ENCODE measurements around the gene DLL1.

Gene DLL1

DNA sequence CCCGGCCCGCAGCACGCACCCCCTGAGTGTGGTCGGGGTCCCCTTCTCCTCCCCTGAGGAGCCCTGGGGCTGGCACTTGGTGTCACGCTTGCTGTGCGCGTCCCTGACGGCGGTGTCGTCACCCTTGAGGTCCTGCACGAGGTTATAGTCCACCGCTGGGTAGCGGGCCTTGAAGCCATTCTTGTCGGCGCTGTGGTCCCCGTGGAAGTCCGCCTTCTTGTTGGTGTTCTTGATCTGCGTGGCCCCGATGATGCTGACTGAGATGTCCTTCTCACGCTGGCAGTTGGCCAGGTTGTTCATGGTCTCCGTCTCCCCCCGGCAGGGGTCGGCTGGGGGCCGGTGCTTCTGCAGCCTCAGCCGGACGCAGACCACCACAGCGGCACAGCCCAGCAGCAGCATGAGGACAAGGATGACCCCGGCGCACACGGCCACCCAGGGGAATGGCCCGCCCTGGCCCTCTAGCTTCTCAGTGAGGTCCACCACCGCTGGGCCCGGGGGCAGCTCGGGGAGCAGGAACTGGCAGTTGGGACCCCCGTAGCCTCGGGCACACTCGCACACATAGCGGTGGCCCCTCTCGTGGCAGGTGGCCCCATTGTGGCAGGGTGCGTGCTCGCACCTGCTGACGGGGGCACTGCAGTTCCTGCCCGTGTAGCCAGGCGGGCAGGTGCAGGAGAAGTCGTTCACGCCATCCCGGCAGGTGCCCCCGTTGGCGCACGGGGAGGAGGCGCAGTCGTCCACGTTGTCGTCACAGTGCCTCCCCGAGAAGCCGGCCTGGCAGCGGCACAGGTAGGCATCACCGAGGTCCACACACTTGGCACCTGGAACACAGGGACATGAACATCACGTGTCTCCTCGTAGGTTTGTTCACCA, 7.4 kb downstream of the DLL1 start:
- in situ Hi-C loops (cut with HindIII; ENCODE audit: low sequenced_read_pairs): no loop called here

DNA sequence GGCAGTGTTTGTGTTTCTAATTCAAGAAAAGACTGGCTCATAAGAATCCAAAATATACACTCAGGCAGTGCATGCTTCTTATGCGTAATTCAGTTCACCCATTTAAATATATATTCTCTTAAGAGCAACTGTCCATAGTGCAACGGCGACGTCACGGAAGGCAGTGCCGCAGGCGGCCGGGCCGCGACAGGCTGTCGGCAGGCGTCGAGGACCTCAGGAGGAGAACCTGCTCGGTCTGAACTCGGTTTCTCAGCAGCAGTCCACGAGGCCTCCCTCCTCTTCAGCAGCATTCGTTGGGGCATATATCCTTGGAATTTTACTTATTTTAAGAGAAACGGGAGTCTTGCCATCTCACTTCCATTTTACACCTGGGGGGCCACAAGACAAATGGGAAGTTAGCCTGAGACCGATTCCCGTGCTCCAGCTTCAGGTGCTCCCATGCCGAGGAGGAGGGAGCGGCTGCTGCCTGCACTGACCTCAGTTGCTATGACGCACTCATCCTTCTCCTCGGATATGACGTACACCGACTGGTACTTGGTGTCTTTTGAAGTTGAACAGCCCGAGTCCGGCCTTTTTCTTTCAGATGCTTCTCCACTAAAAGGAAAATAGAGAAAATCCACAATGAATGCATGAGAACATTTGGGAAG, 8.2 kb downstream of the DLL1 start:
- in situ Hi-C loops (cut with HindIII; ENCODE audit: low sequenced_read_pairs): no loop called here

DNA sequence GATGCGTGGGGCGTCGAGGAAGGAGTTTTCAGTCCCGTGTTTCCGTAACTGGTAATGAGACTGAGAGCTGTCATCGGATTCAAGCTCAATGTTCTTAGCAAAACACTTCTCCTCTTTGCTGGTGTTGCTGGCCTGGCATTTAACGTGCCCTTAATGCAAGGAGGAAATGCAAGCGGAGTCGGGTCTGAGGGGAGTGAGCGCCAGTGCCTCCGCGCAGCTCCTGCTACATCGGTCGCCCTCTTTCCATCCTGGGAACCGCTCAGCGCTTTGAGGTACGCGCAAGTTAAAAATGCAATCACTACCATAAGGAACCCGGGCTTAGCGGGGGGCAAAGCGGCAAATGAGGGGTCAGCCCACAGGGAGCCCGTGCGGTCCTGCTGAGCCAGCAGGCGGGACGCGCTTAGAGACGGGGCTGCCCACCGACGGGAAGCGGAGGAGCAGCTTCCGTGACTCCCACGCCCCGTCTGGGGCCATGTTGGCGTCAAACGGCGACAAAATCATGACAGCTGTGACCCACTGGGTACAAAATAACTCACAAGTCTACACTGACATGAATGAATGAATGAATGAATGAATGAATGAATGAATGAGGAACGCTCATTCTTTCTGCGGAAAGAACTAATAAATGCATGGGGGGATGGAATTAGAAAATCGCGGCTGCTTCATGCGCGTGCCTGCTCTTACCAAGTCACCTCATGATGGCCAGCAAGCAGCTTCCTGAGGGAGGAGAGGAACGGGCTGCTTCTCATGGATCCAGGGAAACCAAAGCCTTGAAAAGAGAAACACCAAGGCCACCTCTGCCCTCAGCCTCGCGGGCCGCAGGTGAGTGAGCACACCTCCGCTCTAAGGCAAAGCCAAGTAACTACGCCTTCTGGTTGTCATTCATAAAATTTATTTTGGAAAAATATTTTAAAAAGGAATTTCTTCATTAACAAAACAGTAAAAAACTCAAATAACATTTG, 9.3 kb downstream of the DLL1 start:
- in situ Hi-C loops (cut with HindIII; ENCODE audit: low sequenced_read_pairs): no loop called here

DNA sequence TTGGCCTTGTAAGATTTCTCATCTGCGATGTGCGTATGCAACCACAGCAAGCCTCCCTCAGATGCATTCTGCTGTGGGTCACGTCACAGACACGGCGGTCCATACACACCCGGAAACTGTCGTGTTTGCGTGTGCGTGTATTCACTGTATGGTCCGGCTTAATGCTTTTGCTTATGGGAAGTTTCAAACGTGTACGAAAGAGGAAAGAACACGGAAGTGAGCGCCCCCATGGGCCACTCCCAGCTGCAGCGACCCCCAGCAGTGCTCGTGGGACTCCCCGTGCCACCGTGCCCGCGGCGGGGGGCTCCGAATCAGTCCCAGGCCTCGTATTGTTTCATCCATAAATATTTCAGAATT, 10.2 kb downstream of the DLL1 start:
- in situ Hi-C loops (cut with HindIII; ENCODE audit: low sequenced_read_pairs): no loop called here

DNA sequence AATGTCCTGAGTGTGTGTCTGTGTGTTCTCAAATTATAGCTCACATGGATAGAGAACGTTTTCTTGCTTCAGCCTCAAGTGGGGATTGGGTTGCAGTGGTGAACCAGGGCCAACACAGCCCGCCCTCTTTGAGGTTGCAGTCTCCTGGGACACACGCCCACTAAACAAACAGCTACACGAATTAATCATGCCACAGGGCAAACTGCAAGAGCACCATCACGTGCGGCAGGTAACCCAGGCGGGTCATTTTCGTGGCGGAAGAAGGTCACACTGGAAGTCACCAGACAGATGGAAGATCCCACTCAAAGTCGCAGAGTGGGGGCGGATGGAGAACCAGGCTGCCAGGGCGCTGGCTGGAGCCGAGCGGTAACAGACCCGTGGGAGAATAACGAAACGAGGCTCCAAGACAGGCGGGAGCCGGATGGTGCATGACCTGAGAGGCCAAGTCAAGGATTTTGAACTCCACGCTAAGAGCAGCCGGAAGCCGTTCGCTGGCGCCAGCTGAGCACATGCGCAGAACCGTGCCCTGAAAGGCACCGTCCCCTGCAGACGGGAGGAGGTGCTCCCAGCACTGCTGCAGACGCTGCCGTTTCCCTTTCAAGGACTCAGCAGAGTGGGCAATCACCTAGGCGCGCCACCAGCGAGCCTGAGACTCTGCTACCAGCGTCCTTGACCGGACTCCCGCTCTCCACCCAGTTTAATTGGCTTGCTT, 10.7 kb downstream of the DLL1 start:
- in situ Hi-C loops (cut with HindIII; ENCODE audit: low sequenced_read_pairs): no loop called here

DNA sequence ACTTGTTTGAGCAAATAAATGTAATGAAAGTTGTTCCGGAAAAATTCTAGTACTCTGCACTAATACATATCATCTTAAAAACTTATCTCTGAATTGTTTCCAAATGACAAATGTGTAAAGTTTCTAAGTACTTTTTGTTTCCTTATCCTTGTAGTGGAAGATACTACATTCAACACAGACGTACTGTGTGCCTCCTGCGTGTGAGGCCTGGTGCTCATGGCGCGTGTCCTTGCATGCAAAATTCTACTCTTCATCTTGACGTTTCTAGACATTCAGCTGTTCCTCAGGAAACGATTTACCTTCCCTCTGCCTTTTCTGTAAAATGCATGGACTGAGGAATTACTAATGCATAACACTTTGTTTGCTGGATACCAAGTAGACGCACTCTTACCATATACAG, 11.5 kb downstream of the DLL1 start:
- in situ Hi-C loops (cut with HindIII; ENCODE audit: low sequenced_read_pairs): no loop called here

DNA sequence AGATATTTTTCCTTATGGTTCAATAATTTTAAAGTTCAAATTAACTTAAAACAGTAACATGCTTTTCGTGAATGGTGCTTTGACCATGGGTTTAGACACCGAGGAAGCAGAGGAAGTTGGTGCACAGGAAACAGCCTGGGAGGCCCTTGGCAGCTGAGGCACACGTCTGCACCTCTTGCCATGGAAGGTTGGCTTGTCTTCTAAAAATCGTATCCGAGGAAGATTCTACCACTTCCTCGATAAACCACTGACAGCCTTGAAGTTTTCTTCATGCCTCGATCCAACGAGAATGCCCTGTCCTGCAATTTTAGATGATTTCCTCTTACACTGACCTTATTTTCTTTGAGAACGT, 12.2 kb downstream of the DLL1 start:
- in situ Hi-C loops (cut with HindIII; ENCODE audit: low sequenced_read_pairs): no loop called here

DNA sequence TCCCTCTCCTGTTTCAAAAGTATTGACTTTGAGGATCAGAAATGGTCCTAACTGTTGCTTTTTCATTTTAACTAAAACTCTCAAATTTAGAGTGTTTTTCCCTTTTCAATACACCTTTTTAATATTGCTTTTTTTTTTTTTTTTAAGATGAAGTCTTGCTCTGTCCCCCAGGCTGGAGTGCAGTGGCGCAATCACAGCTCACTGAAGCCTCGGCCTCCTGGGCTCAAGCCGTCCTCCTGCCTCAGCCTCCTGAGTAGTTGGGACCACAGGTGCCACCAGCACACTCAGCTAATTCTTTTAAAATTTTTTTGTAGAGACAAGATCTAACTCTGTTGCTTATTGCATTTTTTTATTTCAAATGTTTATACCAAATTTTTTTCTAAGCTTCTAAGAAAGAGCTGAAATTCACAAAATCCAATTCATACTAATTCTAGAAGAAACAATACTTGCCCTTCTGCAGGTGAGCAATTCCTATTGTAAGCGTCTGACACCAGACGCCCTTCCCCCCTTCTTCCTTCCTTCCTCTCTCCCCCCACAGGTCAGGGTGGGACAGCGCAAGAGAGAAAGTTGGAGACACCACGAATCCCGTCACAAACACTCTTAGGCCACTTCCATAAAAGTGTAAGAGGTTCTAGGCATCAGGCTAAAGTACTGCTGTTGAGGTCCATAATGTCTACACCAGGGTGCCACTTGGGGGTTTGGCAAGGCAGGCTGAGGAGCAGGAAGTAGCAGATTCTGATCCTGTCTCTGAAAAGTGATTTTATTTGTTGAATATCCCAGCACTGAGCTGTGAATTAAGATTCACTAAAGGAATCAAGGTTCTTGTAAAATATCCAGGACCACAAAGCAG, 12.8 kb downstream of the DLL1 start:
- in situ Hi-C loops (cut with HindIII; ENCODE audit: low sequenced_read_pairs): no loop called here

DNA sequence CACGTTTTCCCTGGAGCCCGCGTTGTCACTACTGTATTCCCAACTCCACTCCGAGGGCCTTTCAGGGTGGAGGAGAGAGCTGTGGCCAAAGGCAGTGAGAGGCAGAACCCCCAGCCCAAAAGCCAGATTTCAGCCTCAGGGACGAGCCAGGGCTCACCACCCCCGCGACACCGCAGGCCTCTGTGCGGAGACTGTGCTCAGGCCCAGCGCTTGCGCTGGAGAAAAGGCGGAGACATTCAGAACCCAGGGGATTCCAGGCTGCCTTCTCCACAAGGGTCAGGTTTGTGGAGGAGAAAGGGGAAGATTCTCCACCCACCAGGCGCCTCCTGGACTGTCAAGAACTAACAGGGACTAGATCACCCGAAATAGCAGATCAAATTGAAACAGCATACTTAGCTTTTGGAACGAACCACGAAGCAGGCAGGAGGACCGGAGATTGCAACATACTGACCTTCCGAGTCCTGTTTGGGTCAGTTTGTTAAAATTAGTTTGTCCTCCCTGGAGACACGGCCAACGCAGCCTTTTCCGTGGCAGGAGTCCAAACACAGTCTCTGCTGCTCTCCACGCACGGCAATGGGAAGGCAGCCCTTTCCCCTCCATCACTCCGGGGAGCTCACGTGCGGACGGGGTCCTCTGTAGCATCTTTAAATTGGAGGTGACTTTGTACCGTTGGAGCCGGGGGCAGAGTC, 14.4 kb downstream of the DLL1 start:
- in situ Hi-C loops (cut with HindIII; ENCODE audit: low sequenced_read_pairs): no loop called here

DNA sequence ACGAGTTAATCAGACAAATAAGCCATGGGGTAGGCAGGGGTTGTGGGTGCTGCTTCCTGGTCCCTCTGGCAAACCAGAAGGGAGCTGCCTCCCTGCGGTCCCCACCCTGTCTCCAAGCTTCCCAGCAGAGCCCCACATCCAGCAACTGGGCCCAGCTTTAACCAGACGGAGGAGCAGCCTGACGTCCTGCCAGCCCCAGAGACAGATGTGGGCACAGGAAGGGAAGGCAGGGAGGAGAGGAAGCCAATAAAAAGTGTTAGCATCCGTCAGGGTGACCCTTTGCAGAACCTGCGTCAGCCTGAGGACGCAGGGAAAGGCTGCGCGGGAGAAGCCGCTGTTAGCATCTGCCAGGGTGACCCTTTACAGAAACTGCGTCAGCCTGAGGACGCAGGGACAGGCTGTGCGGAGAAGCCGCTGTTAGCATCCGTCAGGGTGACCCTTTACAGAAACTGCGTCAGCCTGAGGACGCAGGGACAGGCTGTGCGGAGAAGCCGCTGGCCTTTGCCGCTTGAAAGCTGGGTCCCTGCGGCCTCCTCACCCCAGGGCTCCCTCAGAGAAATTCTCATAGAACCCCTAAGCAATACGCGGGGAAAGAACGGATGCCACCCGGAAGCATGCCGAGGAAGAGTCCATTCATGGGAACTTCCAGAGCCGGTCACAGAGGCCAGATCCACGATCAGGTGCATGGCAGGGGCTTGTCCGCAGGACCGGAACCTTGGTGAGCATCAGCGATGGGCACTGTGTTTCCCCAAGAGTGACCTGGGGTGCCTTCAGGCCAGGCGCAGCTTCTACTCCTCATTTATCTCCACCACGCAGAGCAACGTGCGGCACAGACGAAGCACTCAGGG, 15.9 kb downstream of the DLL1 start:
- in situ Hi-C loops (cut with HindIII; ENCODE audit: low sequenced_read_pairs): loop anchor here (25.0 kb wide), 2 partner anchors 163 to 463 kb away; no protein-coding TSS in a partner anchor

DNA sequence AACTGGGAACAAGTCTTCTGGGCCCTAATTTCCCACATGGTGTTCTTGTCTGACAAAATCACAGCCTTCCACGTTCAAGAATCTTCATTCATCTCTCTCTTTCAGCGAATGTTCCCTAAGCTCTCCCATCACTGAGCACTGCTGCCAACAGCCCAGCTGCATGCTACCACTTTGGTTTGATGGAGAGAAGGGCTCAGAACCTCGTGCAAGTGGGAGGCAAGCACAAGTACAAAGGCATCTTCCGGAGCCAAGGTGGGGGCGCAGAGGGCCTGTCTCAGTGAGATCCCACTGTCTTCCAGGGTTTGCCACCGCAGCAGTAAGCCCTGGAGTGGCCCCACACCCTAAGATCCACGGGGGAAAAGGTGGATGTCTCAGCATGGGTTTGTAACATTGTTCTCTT, 17.2 kb downstream of the DLL1 start:
- in situ Hi-C loops (cut with HindIII; ENCODE audit: low sequenced_read_pairs): loop anchor here (25.0 kb wide), 2 partner anchors 161 to 461 kb away; no protein-coding TSS in a partner anchor

DNA sequence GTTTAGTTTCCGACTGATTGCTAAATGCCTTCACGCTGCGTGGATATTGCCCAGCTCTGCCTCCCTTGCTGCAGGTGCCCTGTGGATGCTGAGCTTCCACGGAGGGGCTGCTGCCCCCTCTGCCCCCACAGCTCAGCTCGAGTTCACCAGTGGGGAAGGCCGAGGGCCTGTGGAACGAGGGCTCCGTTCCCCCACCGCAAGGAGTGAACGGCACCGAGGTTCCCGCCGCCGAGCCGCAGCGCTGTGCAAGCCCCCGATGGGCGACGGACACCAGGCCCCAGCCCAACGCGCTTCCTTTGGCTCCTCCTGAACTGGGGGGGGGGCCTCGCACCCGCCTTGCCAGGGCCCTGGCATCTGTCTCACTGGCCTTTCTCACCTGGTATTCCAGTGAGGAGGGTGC, 17.7 kb downstream of the DLL1 start:
- in situ Hi-C loops (cut with HindIII; ENCODE audit: low sequenced_read_pairs): loop anchor here (25.0 kb wide), 2 partner anchors 161 to 461 kb away; no protein-coding TSS in a partner anchor

DNA sequence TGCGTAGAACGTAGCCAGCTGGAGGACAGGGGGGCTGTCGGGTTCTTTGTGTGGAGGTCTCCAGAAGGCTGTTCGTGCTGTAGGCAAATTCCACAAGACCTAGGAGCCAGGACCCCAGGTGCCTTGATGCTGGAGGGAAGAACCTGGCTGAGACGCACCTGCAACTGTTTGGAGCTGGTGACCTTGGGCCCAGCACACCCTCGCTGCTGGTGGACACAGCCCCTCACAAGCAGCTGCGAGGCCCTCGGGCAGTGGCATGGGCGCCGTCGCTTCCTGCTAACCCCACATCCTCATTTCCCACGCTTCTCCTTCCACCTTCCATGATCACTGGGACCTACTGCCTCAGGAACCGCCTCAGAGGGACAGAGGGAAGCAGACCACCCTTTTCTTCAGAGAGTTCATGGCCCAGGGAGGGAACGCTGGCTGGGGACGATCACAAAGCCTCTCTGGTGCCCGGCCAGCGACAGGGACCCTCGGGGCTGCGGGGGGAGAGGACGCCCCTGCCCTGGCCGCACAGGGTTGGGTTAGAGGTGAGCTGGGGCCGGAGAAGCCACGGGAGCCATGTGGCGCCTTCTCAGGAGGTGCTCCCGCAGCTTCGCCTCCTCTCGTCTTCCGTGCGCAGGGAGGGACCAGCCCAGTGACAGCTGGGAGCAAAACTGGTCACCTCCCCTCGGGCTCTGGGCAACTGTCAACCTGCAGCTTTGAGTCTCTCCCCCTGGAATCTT, 18.4 kb downstream of the DLL1 start:
- in situ Hi-C loops (cut with HindIII; ENCODE audit: low sequenced_read_pairs): loop anchor here (25.0 kb wide), 2 partner anchors 160 to 460 kb away; no protein-coding TSS in a partner anchor

DNA sequence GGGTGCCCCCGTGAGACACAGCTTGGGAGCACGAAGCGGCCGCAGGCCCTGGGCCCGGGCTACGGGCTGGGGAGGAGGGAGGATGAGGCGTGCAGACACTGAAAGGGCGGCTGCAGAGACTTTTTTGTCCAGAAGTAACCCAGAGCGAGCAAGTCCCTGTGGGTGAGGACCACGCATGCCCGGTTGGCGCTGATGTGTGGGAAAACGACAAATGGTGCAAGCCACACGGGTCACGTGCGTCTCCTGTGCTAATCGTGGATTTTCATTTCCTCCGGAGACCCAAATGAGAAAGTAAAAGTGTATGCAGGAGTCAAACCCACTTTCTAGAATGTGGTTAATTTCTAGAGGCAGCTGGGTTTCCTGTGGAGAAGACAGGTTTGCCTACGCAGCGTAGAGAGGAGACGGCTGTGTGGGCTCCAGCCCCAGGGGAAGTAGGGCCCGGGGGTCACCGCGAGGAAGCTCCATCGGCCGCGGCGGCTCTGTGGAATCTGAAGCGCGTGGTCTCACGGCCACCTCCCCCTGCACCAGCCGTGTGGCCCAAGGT, 19.0 kb downstream of the DLL1 start:
- in situ Hi-C loops (cut with HindIII; ENCODE audit: low sequenced_read_pairs): loop anchor here (25.0 kb wide), 2 partner anchors 160 to 460 kb away; no protein-coding TSS in a partner anchor

DNA sequence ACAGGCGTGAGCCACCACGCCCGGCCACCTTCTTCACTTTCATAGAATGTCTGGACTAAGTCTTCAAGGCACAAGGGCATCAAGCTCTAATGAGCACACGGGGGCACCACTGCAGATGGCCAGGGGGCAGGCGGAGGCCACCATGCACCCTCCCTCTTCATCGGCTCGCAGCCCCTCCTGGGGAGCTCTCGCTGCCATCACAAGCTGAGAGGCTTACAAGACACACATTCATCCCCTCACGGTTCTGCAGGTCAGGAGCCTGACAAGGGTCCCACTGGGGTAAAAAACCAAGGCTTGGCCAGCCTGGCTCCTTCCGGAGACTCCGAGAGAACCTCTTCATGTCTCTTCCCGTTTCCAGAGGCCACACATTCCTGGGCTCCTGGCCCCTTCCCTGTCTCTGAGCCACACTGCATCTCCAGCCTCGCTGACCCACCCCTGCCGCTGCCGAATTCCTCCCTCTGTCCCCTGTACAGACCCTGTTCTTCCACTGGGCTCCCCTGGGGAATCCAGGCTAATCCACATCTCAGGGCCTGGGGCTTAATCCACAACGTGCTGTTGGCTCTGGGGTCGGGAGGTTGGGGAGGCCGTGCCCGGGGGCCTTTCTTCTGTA, 19.8 kb downstream of the DLL1 start:
- in situ Hi-C loops (cut with HindIII; ENCODE audit: low sequenced_read_pairs): loop anchor here (25.0 kb wide), 2 partner anchors 159 to 459 kb away; no protein-coding TSS in a partner anchor

DNA sequence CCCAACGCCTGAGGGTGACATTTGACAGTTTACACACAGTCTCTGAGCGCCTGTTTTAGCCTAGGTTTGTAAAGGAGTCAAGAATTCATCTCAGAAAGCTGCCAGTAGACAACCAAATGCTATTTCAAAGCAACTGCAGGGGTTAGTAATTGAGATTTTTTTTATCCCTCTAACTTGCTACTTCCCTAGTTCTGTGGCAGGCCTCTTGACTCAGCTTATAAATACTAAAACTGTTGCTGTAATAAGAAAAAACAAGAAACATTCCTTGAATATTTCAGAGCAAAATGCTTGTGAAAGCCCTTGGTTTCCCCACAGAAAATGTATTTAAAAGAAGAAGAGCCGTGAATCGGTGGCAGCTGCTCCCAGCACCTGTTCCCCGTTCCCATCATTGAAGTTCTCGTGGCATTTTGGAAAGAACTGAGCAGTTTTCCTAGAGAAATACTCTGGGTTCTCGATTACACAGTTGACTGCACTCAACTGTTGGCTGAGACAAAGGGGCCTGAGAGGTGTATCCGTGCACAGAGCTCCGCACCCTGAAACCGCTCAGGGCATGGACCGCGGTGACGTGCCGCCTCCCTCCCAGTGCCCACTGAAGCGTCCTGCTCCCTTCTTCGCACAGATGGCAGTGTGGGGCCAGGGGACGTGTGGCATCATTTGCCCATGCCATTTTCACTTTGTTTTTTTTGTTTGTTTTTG, 20.9 kb downstream of the DLL1 start:
- in situ Hi-C loops (cut with HindIII; ENCODE audit: low sequenced_read_pairs): loop anchor here (25.0 kb wide), 2 partner anchors 158 to 458 kb away; no protein-coding TSS in a partner anchor

Measured in DLD1 (cell line).